Left ventricle myocardium inferior (tissue), 1 donor: ENCODE measurements around the gene HDAC4. TPM values are rescaled to one million over a fixed set of nuclear protein-coding genes. Genes with fewer than 3 reads are reported as not detected.

Experiments used
- DNase-seq: peaks from one replicate; pipeline ENCODE4 v3.0.0-alpha.2; 2020
- H3K27ac ChIP-seq: fragments of 200-600 bp; replicated peaks from 2 replicates; pipeline ENCODE4 v1.8.0; 2021
- H3K27me3 ChIP-seq: fragments of 200-600 bp; 2 replicates; pipeline ENCODE4 v1.8.0; 2021; ENCODE audit warnings: low read depth
- H3K36me3 ChIP-seq: fragments of 200-600 bp; 2 replicates; pipeline ENCODE4 v1.8.0; 2021
- H3K4me1 ChIP-seq: fragments of 200-600 bp; 2 replicates; pipeline ENCODE4 v1.8.0; 2021
- H3K4me3 ChIP-seq: fragments of 200-600 bp; 2 replicates; pipeline ENCODE4 v1.8.0; 2021; ENCODE audit warnings: mild to moderate bottlenecking, moderate library complexity
- H3K9me3 ChIP-seq: fragments of 200-600 bp; replicated peaks from 2 replicates; pipeline ENCODE4 v1.8.0; 2021
- CTCF ChIP-seq: fragments of 200-600 bp; IDR thresholded peaks from 2 replicates; pipeline ENCODE4 v1.8.0; 2021; ENCODE audit warnings: antibody characterized with exemption, mild to moderate bottlenecking, borderline replicate concordance
- intact Hi-C: fragments of 100-400 bp; cut with micrococcal nuclease; formaldehyde crosslinking; loops from one replicate; pipeline ENCODE4 v1.11.0; 2022
- total RNA-seq: library from RNA; stranded (reverse); fragmentation: NEBNext Ultra II Directional; extraction: Animal tissue kit (Norgen Biotek cat#: 25700); gene quantifications from one replicate; pipeline ENCODE4 v1.2.1, GENCODE V29; 2021
- donor health status: DM: no; HTN: yes; CAD: no; lungs with severe emphysema.

The HDAC4 gene
- total RNA-seq, 1 donor from 2014 or later: 23.9 TPM

GRCh38 chr2:239379641-239380170, 21.1 kb downstream of the HDAC4 start:
- Histone ChIP-seq H3K9me3 (no peaks in the 10 kb centered on the region), H3K27ac (no peak overlapping the region), H3K27me3 (no peaks in the 10 kb centered on the region), H3K4me3 (no peak overlapping the region), H3K4me1 (peaks cover 39% of the 10 kb centered on the region), H3K36me3 (no peaks in the 10 kb centered on the region)
- TF ChIP-seq CTCF: no peak
- DNase-seq: no peak
- intact Hi-C loops: no loop called here

- peaks cover 39% of the 10 kb centered on the region for H3K4me1 ChIP-seq
- no peak for DNase-seq
Measured at GRCh38 chr2:239378918-239379640, 21.7 kb downstream of the HDAC4 start.

GRCh38 chr2:239378021-239378917, 22.6 kb downstream of the HDAC4 start:
- peaks cover 39% of the 10 kb centered on the region for H3K4me1 ChIP-seq
- DNase-seq: no peak
- intact Hi-C loops: no loop called here
- no peaks in the 10 kb centered on the region for H3K9me3 ChIP-seq
- no peaks in the 10 kb centered on the region for H3K27me3 ChIP-seq
- no peak for TF ChIP-seq CTCF
- no peak overlapping the region for H3K4me3 ChIP-seq
- no peaks in the 10 kb centered on the region for H3K36me3 ChIP-seq
- H3K27ac ChIP-seq: no peak overlapping the region

More at GRCh38 chr2:239378918-239379640, 21.7 kb downstream of the HDAC4 start:
- Histone ChIP-seq H3K27ac (no peak overlapping the region), H3K4me3 (no peak overlapping the region), H3K9me3 (no peaks in the 10 kb centered on the region), H3K27me3 (no peaks in the 10 kb centered on the region), H3K36me3 (no peaks in the 10 kb centered on the region)
- TF ChIP-seq CTCF: no peak
- intact Hi-C loops: no loop called here

GRCh38 chr2:239377591-239377990, 23.2 kb downstream of the HDAC4 start:
- Histone ChIP-seq H3K27me3 (no peaks in the 10 kb centered on the region), H3K4me3 (no peak overlapping the region), H3K36me3 (no peaks in the 10 kb centered on the region), H3K27ac (no peak overlapping the region), H3K9me3 (no peaks in the 10 kb centered on the region), H3K4me1 (peaks cover 39% of the 10 kb centered on the region)
- intact Hi-C loops: no loop called here
- DNase-seq: no peak
- no peak for TF ChIP-seq CTCF

- Histone ChIP-seq H3K9me3 (no peaks in the 10 kb centered on the region), H3K36me3 (no peaks in the 10 kb centered on the region), H3K4me1 (peaks cover 35% of the 10 kb centered on the region), H3K27me3 (no peaks in the 10 kb centered on the region), H3K4me3 (no peak overlapping the region), H3K27ac (no peak overlapping the region)
- DNase-seq: no peak
- TF ChIP-seq CTCF: no peak
- intact Hi-C loops: no loop called here
Measured at GRCh38 chr2:239376942-239377531, 23.8 kb downstream of the HDAC4 start.
